ENCODE measurements around the gene NDNF. TPM values are rescaled to one million over a fixed set of nuclear protein-coding genes. Genes with fewer than 3 reads are reported as not detected.

The NDNF gene
- total and polyA plus RNA-seq, 9 of the 15 experiments (the other 6 are each of a cell fraction or from before 2014, with no cell fraction given), result not detected

DNA sequence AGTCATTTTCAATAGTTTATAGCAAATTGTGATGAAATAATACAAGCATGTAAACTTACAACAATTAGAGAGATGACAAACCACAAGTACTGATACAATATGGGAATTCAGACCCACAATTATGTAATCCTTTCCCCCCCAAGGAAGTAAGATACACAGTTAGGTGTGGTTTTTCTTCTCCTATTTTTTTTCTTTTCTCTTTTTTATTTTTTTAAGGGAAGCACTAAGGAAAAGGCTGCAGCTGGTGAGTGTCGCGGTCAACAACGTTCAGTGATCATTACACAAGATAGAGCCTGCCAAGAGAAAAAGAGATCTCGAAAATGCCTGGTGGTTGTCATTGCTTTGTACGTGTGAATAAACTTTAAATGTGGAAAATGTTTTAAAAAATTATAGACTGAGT, 9.8 kb downstream of the NDNF start:
- ATAC-seq, result no peak
- H4K20me1 ChIP-seq (replicated peaks; ENCODE audit: control insufficient read depth, insufficient read depth, low read length), result no peaks in the 10 kb centered on the region

More for the DNA sequence above, 9.8 kb downstream of the NDNF start:
- no peak overlapping the region for H2AFZ ChIP-seq (ENCODE audit: low read depth, low read length)
- H3K4me1 ChIP-seq (replicated peaks in 1 of 2; ENCODE audit: control insufficient read depth in 2 of 2, insufficient read depth in 2 of 2, low read length in 2 of 2), result no peaks in the 10 kb centered on the region
- WGBS (ENCODE audit: insufficient coverage, low coverage, missing lambda C conversion rate), result 0% methylated on average over 5 of the region's 5 CpGs
- no peaks in the 10 kb centered on the region for H3K36me3 ChIP-seq (ENCODE audit: control insufficient read depth, insufficient read depth, low read length)
- no peak overlapping the region for H3K4me2 ChIP-seq (ENCODE audit: insufficient read depth, low read length)
- CTCF ChIA-PET (ENCODE audit: low intra/inter-chr PET ratio), result no interaction called here
- no peaks in the 10 kb centered on the region for H3K9me3 ChIP-seq (replicated peaks; ENCODE audit: control insufficient read depth, insufficient read depth, low read depth, low read length)
- no peak for TF ChIP-seq HNRNPLL (IDR thresholded peaks at IDR 0.05; ENCODE audit: low read depth, low read length, poor library complexity, severe bottlenecking)
- no peak for TF ChIP-seq RBBP5 (IDR thresholded peaks at IDR 0.05; ENCODE audit: borderline replicate concordance, insufficient read depth, low read length, poor library complexity, severe bottlenecking)
- TF ChIP-seq, protein P1, sequence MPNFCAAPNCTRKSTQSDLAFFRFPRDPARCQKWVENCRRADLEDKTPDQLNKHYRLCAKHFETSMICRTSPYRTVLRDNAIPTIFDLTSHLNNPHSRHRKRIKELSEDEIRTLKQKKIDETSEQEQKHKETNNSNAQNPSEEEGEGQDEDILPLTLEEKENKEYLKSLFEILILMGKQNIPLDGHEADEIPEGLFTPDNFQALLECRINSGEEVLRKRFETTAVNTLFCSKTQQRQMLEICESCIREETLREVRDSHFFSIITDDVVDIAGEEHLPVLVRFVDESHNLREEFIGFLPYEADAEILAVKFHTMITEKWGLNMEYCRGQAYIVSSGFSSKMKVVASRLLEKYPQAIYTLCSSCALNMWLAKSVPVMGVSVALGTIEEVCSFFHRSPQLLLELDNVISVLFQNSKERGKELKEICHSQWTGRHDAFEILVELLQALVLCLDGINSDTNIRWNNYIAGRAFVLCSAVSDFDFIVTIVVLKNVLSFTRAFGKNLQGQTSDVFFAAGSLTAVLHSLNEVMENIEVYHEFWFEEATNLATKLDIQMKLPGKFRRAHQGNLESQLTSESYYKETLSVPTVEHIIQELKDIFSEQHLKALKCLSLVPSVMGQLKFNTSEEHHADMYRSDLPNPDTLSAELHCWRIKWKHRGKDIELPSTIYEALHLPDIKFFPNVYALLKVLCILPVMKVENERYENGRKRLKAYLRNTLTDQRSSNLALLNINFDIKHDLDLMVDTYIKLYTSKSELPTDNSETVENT (CRISPR knock-in tag; IDR thresholded peaks at IDR 0.05), result no peak
- no peak for TF ChIP-seq MNT (conservative IDR thresholded peaks at IDR 0.05)
- TF ChIP-seq TCF3 (CRISPR knock-in tag; IDR thresholded peaks at IDR 0.05), result no peak
- TF ChIP-seq ZBED1 (IDR thresholded peaks at IDR 0.05), result no peak
- TF ChIP-seq PTRF (tag; IDR thresholded peaks at IDR 0.05), result no peak
- POLR2A ChIA-PET, result no interaction called here
- H3K27ac ChIP-seq (ENCODE audit: extremely low read depth, low read depth, low read length), result no peak overlapping the region
- no TSS peak for BruUV-seq (replicated peaks)
- DNase-seq (ENCODE audit: extremely low read depth in 1 of 4, low spot score in 3 of 4) (no peak), FAIRE-seq (no peak)
- no peak overlapping the region for H3K4me3 ChIP-seq
- no peaks in the 10 kb centered on the region for H3K79me2 ChIP-seq (ENCODE audit: control insufficient read depth, insufficient read depth, low read length)
- in situ Hi-C loops (cut with MboI) (no loop called here), intact Hi-C loops (cut with micrococcal nuclease) (no loop called here)
- no peaks in the 10 kb centered on the region for H3K27me3 ChIP-seq (ENCODE audit: control insufficient read depth in 2 of 2, insufficient read depth in 2 of 2, low read length in 2 of 2)
- no peak overlapping the region for H3K9ac ChIP-seq (ENCODE audit: insufficient read depth in 1 of 2, low read depth in 2 of 2, low read length in 2 of 2)
- no peaks in the 10 kb centered on the region for H3K9me1 ChIP-seq (ENCODE audit: control insufficient read depth, insufficient read depth, low read length)

Data from K562 (cell line).